Mucosa of descending colon (tissue), 3 donors: ENCODE data around the gene FARP1. TPM values are rescaled to one million over a fixed set of nuclear protein-coding genes. Genes with fewer than 3 reads are reported as not detected.

Experiments used
- ATAC-seq: fragments of 200-7000 bp; cut with Tn5 transposase; one replicate; pipeline ENCODE4 v1.9.1; 2020; ENCODE audit warnings: mild to moderate bottlenecking, moderate library complexity
- DNase-seq, 3 donors: peaks; one replicate each; pipeline ENCODE4 v3.0.0-alpha.2; 2020
- H3K36me3 ChIP-seq: fragments of 200-600 bp; one replicate; pipeline ENCODE4 v1.8.0; 2021; ENCODE audit warnings: low read depth, mild to moderate bottlenecking
- H3K4me1 ChIP-seq: fragments of 200-600 bp; one replicate; pipeline ENCODE4 v1.8.0; 2021; ENCODE audit warnings: low read depth, mild to moderate bottlenecking
- H3K4me3 ChIP-seq: fragments of 200-600 bp; one replicate; pipeline ENCODE4 v1.8.0; 2021; ENCODE audit warnings: mild to moderate bottlenecking
- H3K9me3 ChIP-seq: fragments of 200-600 bp; one replicate; pipeline ENCODE4 v1.8.0; 2021; ENCODE audit warnings: mild to moderate bottlenecking
- CTCF ChIP-seq: fragments of 200-600 bp; IDR thresholded peaks from one replicate; pipeline ENCODE4 v1.8.0; 2022; ENCODE audit warnings: antibody characterized with exemption, mild to moderate bottlenecking
- intact Hi-C, 2 donors: fragments of 100-400 bp; cut with DNase I in 1 of 2; cut with micrococcal nuclease in 1 of 2; formaldehyde crosslinking; loops; one replicate each; pipeline versions ENCODE4 v1.11.0 to v1.11.1; 2022; cut with DNase I, micrococcal nuclease
- total RNA-seq, 3 donors: library from RNA; stranded (reverse); fragmentation: NEBNext Ultra II Directional in 2 of 3; extraction: Animal tissue kit (Norgen Biotek cat#: 25700) in 2 of 3; gene quantifications; one replicate each; pipeline versions ENCODE4 v1.2.1 to v1.2.4, GENCODE V29; 2021 to 2023
- donor health status: DM: no; HTN: no; CAD: no; lungs with moderate emphysema.
- donor health status: DM: no; HTN: no; CAD: no.
- donor health status: DM: no; HTN: yes; CAD: no.

The FARP1 gene
- total RNA-seq, 3 donors from 2014 or later, result 44.4 to 111 (median 53.6) TPM

DNA sequence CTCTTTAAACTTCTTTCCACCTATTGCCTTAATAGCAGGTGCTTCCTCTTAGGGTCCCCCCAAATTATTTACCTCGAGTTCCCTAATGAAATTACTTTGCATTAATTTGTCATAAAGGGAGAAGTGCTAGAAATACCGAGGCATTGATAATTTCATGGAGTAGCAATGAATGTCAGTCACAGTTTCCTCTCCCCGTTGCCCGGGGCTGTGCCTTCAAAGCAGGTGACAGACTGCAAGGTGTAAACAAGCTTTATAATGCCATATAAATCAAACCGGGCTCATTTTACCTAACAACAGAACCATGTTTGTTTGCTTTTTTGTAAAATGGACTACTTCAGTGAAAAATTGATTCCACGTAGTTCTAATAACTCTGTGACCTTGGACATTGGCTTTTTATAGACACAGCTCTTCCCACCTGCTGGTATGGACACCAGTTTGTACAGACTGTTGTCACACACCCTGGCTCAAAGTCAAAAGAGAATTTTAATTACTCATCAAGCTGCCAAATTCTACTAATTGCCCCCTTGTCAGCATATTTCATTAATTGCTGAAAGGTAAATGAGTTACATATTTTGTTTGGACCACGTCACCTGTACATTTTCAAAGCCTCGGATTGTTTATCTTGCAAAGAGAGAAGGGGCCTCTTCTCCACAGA, 262.9 kb downstream of the FARP1 start:
- ATAC-seq, result peak; percentile 78
- no peak for TF ChIP-seq CTCF
- DNase-seq, result peak in 1 of 3 donors; percentile 32
- Histone ChIP-seq H3K4me3 (no peak overlapping the region), H3K9me3 (no peaks in the 10 kb centered on the region), H3K36me3 (no peaks in the 10 kb centered on the region), H3K4me1 (peaks cover 6% of the 10 kb centered on the region)
- intact Hi-C loops, result no loop called here

- ATAC-seq, result no peak
- Histone ChIP-seq H3K36me3 (no peaks in the 10 kb centered on the region), H3K4me1 (peaks cover 6% of the 10 kb centered on the region), H3K9me3 (no peaks in the 10 kb centered on the region), H3K4me3 (no peak overlapping the region)
- intact Hi-C loops, result no loop called here
- TF ChIP-seq CTCF, result no peak
- DNase-seq, result no peak
These were observed 263.5 kb downstream of the FARP1 start for GRCh38 chr13:98406427-98406826.

GRCh38 chr13:98406971-98407370, 264.1 kb downstream of the FARP1 start:
- Histone ChIP-seq H3K36me3 (no peaks in the 10 kb centered on the region), H3K9me3 (no peaks in the 10 kb centered on the region), H3K4me3 (no peak overlapping the region), H3K4me1 (peaks cover 6% of the 10 kb centered on the region)
- DNase-seq (no peak), ATAC-seq (no peak)
- TF ChIP-seq CTCF, result no peak
- intact Hi-C loops, result no loop called here

- DNase-seq (no peak), ATAC-seq (no peak)
- Histone ChIP-seq H3K36me3 (no peaks in the 10 kb centered on the region), H3K9me3 (no peaks in the 10 kb centered on the region), H3K4me1 (peaks cover 6% of the 10 kb centered on the region), H3K4me3 (no peak overlapping the region)
- TF ChIP-seq CTCF, result no peak
- intact Hi-C loops, result no loop called here
These were observed 264.7 kb downstream of the FARP1 start for GRCh38 chr13:98407575-98407974.

DNA sequence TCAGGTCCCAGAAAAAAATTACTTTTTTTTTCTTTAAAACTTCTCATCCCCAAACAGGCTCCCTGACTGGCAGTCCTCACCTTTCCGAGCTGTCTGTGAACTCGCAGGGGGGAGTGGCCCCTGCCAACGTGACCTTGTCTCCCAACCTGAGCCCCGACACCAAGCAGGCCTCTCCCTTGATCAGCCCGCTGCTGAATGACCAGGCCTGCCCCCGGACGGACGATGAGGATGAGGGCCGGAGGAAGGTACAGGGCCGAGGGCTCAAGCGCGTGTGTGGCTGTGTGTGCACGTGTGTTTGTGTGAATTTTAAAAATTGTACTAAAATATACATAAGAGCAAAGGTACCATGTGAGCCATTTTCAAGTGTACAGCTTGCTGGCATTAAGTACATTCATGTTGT, 266.4 kb downstream of the FARP1 start:
- intact Hi-C loops, result no loop called here
- no peaks in the 10 kb centered on the region for H3K9me3 ChIP-seq
- H3K4me3 ChIP-seq, result no peak overlapping the region
- ATAC-seq (no peak), DNase-seq (no peak)
- H3K4me1 ChIP-seq, result peaks cover 6% of the 10 kb centered on the region
- TF ChIP-seq CTCF, result no peak
- H3K36me3 ChIP-seq, result no peaks in the 10 kb centered on the region

DNA sequence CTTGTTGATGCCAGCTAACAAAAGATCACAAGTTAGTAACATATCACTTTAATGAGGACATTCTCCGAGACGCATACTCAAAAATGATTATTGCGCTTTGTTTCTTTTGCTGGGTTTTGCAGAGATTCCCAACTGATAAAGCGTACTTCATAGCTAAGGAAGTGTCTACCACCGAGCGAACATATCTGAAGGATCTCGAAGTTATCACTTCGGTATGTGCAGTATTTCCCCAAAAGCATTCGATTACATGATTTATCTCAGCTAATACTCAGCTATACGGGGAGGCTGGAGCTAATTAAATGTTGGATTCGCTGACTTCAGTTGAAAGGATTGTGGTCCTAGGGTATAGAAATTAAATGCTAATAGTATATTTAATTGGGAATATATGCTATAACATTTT, 267.7 kb downstream of the FARP1 start:
- TF ChIP-seq CTCF, result no peak
- intact Hi-C loops, result no loop called here
- H3K4me3 ChIP-seq, result no peak overlapping the region
- H3K36me3 ChIP-seq, result no peaks in the 10 kb centered on the region
- no peak for ATAC-seq
- H3K4me1 ChIP-seq, result no peaks in the 10 kb centered on the region
- no peak for DNase-seq
- no peaks in the 10 kb centered on the region for H3K9me3 ChIP-seq
